ENCODE results near the gene OR4P4. TPM values are rescaled to one million over a fixed set of nuclear protein-coding genes. Genes with fewer than 3 reads are reported as not detected.

OR4P4 gene
- total and polyA plus RNA-seq, 2 of the 13 experiments (the other 11 are each of a cell fraction or from before 2014, with no cell fraction given), result not detected

- TF ChIP-seq CEBPG (CRISPR knock-in tag; IDR thresholded peaks at IDR 0.05), result no peak
Observed at GRCh38 chr11:55648027-55648426, 13.1 kb downstream of the OR4P4 start, which contains the start of gene OR4S2 (continued).

DNA sequence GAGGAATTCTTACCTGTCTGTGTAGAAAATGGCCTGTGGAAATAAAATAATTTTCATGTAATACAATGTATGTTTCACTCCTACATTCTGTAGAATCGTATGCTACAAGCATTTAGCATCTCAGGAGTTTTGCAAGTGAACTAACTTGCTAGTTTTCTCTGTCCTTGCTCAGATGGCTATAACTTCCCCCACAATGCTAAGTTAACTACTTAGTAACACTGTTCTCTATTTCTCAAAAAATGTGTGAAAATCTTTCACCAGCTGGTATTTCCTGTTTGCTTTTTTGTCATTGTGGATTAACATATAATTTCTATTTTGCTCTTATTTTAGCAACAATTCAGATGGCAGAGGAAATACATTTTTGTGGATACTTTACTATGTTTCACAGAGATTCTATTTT lies 17.6 kb downstream of the OR4P4 start:
- in situ Hi-C loops (cut with HindIII; ENCODE audit: extremely low pct_ligation_motif_present, low pct_unique_long_range_greater_than_20kb) (no loop called here), intact Hi-C loops (cut with micrococcal nuclease; ENCODE audit: unreplicated experiment) (no loop called here)
- Histone ChIP-seq H3K36me3 (replicated peaks in 1 of 2; ENCODE audit: control insufficient read depth in 1 of 2, insufficient read depth in 2 of 2, low read length in 2 of 2) (no peaks in the 10 kb centered on the region), H4K20me1 (ENCODE audit: insufficient read depth, low read length) (no peaks in the 10 kb centered on the region), H3K79me2 (ENCODE audit: insufficient read depth, low read length) (no peaks in the 10 kb centered on the region), H3K4me2 (ENCODE audit: low read depth, low read length) (no peak overlapping the region), H2AFZ (ENCODE audit: low read length) (no peak overlapping the region), H3K27ac (ENCODE audit: extremely low read length, insufficient read depth, low read length) (no peak overlapping the region), H3K4me1 (ENCODE audit: insufficient read depth, low read length) (no peaks in the 10 kb centered on the region), H3K27me3 (ENCODE audit: control insufficient read depth in 1 of 2, insufficient read depth in 2 of 2, low read length in 2 of 2) (no peaks in the 10 kb centered on the region), H3K9me3 (ENCODE audit: low read length) (peaks cover 32% of the 10 kb centered on the region), H3K4me3 (replicated peaks in 1 of 3; ENCODE audit: insufficient read depth in 1 of 3, low read depth in 2 of 3, low read length in 3 of 3) (no peak overlapping the region), H3K9ac (ENCODE audit: insufficient read depth, low read depth, low read length) (no peak overlapping the region)
- TF ChIP-seq ZNF205 (CRISPR knock-in tag; IDR thresholded peaks at IDR 0.05) (no peak), ZNF512 (CRISPR knock-in tag; IDR thresholded peaks at IDR 0.05) (no peak), NFYB (CRISPR knock-in tag; IDR thresholded peaks at IDR 0.05) (no peak), GABPB1 (CRISPR knock-in tag; IDR thresholded peaks at IDR 0.05) (no peak), JUNB (CRISPR knock-in tag; IDR thresholded peaks at IDR 0.05; ENCODE audit: borderline replicate concordance) (no peak), PBX3 (CRISPR knock-in tag; IDR thresholded peaks at IDR 0.05; ENCODE audit: borderline replicate concordance) (no peak), SRSF9 (IDR thresholded peaks at IDR 0.05; ENCODE audit: borderline replicate concordance, insufficient read depth, low read depth, low read length, poor library complexity, severe bottlenecking) (no peak), PHF8 (CRISPR knock-in tag; IDR thresholded peaks at IDR 0.05) (no peak), NR1H2 (CRISPR knock-in tag; IDR thresholded peaks at IDR 0.05; ENCODE audit: borderline replicate concordance, low read depth) (no peak), ZNF775 (CRISPR knock-in tag; IDR thresholded peaks at IDR 0.05; ENCODE audit: borderline replicate concordance) (no peak)
- ATAC-seq (no peak), DNase-seq (ENCODE audit: low spot score) (no peak), FAIRE-seq (no peak)
- 7% methylated on average over 1 of the region's 1 CpG for WGBS (ENCODE audit: low lambda C conversion rate)
- ChIA-PET CTCF (ENCODE audit: low intra/inter-chr PET ratio, low total read pairs) (no interaction called here), POLR2A (no interaction called here)
- BruUV-seq (replicated peaks), result no TSS peak

All from HepG2 (cell line).